ENCODE data around the gene TIMP2.

DNA sequence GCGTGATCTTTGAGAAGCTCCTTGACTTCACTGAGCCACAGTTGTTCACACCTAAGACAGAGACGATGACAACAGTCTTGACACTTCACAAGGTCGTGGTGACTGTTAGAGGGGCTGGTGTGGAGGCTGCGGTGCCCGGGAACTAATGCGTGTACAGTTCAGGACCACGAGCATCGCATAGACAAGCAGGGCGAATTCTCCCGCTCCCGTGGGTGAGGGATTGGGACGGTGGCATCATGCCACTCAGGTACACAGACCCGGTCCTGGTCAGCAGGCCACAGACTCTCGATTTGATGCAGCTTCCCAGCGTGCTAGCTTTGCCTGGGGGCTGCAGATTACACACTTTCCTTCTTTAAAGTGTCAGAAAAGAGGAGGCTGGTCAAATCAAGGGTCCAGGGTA lies 46.9 kb downstream of the TIMP2 start:
- TF ChIP-seq, protein P1, sequence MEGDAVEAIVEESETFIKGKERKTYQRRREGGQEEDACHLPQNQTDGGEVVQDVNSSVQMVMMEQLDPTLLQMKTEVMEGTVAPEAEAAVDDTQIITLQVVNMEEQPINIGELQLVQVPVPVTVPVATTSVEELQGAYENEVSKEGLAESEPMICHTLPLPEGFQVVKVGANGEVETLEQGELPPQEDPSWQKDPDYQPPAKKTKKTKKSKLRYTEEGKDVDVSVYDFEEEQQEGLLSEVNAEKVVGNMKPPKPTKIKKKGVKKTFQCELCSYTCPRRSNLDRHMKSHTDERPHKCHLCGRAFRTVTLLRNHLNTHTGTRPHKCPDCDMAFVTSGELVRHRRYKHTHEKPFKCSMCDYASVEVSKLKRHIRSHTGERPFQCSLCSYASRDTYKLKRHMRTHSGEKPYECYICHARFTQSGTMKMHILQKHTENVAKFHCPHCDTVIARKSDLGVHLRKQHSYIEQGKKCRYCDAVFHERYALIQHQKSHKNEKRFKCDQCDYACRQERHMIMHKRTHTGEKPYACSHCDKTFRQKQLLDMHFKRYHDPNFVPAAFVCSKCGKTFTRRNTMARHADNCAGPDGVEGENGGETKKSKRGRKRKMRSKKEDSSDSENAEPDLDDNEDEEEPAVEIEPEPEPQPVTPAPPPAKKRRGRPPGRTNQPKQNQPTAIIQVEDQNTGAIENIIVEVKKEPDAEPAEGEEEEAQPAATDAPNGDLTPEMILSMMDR (IDR thresholded peaks at IDR 0.05): no peak
- TF ChIP-seq EP300 (IDR thresholded peaks at IDR 0.05; ENCODE audit: low read depth): no peak
